Activated T-cell treated with anti-CD3 and anti-CD28 coated beads for 24 hours (primary cell): Measurements from ENCODE around the gene DHRSX.
"Not testable (repeated sequence)": the region's sequence is repeated elsewhere in the genome, so short reads cannot be mapped to it uniquely, and the experiment has no call there.

Experiments
- DNase-seq: peaks from one replicate; pipeline ENCODE4 v3.0.0-alpha.2; 2020; ENCODE audit warnings: low read depth

DHRSX gene

DNA sequence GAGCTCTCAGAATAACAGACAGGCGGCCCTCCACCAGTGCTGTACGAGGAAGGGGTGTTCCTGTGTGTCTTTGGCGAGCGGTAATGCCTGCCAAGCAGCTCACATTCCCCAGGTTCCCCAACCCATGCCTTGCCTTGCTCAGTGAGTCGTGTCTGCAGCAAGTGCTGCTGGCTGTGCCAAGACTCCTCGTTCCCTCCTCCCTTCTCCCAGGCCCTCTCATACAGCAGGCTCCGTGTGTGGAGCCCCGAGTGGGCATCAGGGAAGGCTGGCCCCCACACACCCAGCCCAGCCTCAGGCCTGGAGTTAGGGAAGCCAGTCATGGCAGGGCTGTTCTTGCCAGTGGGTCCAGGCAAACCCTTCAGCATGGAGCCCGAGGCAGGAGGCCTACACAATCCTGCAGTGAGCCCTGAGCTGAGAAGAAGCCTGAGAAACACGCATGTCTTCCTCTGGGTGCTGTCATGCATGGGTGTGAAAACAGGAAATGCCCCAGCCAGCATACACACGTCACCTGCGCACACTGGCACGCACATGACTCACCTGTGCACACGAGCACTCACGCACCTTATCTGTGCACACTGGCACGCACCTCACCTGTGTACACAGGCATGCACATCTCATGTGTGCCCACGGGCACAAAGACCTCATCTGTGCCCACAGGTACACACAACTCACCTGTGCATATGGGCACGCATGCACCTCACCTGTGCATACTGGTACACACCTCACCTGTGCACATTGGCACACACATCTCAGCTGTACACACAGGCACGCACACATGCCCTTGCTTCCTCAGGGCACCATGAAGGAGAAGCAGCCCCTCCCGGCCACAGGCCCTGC, 238.7 kb downstream of the DHRSX start:
- no peak for DNase-seq

DNA sequence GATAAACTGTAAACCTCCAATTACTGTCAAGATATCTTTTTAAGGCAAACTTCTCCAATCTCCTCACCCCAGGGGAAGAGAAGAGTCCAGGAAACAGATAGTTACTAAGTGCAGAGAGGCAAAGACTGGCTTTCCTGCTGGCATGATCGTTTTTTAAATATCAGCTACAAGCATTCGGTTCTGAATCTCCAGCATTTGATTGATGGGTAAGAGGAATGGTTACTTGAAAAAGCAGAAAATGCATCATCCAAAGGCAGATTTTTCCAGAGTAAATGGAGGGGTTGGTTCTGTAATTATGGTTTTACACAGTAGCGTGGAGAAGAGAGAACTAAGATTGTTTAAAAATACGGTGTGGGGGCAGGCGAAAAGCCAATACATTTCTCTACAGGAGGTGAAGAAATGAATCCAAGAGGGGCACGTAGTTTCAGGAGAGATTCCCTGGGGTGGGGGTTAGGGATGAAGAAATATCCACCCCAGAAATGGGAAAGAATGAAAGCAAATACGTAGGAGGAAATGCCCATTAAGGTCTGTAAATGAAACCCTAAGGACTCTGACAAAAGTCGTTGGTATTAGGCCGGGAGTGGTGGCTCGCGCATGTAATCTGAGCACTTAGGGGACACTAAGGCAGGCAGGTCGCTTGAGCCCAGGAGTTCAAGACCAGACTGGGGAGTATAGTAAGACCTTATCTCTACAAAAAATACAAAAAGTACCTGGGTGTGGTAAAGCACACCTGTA, 248.3 kb downstream of the DHRSX start:
- no peak for DNase-seq

DNA sequence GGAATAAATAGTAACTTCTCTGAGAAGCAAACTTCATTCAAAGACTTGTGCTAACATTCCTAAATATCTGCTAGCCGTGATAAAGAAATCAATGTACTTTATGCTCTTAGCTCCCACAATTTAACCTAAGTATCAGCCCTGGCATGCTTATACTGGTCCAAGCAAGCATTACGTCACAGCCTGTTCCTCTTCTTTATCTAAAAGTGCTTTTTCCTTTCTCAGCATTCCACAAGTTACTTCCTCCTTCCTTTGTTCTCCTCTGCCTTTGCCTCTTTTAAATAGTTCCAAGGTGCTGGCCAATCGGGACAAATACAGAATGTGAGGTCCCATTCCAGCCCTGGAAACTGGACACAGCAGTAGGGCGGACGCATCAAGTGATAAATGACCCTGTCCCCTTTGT, 249.6 kb downstream of the DHRSX start:
- no peak for DNase-seq

DNA sequence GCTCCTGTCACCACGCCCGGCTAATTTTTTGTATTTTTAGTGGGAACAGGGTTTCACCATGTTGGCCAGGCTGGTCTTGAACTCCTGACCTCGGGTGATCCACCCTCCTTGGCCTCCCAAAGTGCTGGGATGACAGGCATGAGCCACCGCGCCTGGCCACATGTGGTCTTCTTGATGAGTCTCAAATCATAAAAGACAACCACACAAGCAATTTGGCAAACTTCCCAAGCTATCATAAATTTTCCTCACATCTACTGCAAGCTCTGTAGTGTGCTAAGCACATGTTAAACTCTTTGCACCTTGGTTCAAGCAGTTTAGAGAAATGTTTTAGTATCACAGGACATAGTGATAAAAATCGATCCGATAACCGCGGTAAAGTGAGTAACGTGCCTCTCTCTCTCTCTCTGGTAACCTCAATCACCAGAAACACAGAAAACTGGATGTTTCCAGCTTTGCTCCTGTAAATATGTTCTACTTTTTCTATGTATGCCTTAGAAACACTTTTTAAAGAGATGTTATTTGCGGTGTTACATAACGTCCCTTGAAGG, 256.8 kb downstream of the DHRSX start:
- no peak for DNase-seq

DNA sequence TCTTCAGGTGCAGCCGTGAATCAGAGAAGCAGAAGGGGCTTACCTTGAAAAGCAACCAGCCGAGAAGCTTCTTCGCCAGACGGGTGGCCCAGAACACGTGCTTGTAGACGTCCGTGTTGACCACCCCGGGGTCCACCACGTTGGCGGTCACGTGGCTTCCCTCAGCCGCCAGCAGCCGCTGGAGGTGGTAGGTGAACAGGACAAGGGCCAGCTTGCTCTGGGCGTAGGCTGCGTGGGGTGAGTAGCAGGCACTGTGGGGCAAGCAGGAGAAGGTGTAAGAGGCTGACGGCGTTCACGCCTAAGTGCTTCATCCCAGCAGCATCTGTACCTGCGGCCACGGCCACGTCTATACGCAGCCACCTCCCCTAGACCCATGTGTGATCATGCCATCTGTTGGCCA, 257.8 kb downstream of the DHRSX start:
- DNase-seq = no peak

DNA sequence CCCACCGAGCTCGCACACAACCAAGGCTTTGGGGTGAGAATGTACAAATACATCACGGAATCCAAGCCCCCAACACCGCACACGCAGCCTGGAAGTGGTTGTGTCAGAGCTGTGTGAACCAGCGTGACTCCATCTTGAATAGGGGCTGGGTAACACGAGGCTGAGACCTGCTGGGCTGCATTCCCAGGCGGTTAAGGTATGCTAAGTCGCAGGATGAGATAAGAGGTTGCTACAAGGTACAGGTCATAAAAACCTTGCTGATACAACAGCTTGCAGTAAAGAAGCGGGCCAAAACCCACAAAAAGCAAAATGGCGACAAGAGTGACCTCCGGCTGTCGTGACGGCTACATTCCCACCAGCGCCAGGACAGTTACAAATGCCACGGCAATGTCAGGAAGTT, 258.4 kb downstream of the DHRSX start:
- DNase-seq = no peak

DNA sequence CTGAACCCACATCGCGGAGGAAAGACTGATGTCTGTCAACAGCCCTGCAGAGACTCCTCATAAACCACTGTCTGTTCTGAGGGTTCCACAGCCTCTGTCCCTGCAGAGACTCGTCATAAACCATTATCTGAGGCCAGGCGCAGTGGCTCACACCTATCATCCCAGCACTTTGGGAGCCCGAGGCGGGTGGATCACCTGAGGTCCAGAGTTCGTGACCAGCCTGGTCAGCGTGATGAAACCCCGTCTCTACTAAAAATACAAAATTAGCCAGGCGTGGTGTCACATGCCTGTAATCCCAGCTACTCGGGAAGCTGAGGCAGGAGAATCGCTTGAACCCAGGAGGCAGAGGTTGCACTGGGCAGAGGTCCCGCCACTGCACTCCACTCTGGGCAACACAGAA, 259.3 kb downstream of the DHRSX start:
- DNase-seq = not testable (repeated sequence)

DNA sequence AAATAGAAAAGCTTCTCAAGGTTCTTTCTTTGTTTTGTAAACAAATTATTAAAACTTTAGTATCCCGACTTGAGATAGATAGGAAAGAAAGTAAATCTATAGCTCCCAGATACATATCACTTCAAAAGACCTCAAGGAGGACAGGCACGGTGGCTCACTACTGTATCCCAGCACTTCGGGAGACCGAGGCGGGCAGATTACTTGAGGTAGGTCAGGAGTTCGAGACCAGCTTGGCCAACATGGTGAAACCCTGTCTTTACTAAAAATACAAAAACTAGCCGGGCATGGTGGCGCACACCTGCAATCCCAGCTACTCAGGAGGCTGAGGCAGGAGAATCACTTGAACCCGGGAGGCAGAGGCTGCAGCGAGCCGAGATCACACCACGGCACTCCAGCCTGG, 260.0 kb downstream of the DHRSX start:
- not testable (repeated sequence) for DNase-seq

DNA sequence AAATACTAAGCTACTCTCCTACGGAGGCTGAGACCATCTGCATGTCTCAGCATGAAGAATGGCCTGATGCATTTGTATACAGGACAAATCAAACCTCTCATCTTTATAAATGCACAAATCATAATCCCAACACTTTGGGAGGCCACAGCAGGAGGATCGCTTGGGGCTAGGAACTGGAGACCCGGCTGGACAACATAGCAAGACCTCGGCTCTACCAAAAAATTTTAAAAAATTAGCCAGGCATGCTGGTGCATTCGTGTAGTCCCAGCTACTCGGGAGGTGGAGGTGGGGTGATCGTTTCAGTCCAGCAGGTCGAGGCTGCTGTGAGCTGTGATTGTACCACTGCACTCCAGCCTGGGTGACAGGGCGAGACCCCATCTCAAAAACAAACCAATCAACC, 262.8 kb downstream of the DHRSX start:
- no peak for DNase-seq

DNA sequence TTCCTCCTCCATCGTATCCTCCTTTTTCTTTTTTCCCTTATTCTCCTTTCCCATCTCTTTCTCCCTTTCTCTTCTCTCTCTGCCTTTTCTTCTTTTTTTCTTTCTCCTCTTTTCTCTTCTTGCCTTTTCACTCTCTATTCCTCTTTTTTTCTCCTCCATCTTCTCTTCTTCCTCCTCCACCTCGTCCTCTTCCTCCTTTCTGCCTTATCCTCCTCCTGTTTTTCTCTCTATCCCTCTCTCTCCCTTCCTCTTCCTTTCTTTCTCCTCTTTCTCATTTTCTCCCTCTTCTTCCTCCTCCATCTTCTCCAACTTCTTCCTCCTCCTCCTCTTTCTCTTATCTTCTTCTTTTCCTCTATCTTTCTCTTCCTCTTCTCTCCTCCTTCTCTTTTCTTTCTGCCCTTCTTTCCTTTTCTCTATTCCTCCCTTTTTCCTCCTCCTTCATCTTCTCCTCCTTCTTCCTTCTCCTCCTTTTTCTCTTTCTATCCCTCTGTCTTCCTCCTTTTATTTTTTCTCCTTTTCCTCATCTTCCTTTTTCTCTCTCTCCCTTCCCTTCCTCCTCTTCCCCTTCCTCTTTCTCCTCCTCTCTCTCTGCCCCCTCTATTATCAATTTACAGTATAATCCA, 269.1 kb downstream of the DHRSX start:
- DNase-seq = no peak

DNA sequence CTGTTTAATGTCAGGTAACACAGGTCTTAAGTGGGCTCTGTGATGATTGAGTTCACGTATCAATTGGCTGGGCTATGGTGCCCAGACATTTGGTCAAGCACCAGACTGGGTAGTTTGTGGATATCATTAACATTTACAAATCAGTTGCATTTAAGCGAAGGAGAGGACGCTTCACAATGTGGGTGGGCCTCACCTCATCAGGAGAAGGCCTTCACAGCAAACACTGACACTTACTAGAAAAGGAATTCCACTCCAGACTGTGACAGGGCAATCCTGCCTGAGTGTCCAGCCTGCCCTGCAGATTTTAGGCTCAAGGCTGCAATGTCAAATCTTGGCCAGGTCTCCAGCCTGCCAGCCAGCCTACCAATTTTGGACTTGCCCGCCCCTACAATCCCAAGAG, 270.3 kb downstream of the DHRSX start:
- no peak for DNase-seq

DNA sequence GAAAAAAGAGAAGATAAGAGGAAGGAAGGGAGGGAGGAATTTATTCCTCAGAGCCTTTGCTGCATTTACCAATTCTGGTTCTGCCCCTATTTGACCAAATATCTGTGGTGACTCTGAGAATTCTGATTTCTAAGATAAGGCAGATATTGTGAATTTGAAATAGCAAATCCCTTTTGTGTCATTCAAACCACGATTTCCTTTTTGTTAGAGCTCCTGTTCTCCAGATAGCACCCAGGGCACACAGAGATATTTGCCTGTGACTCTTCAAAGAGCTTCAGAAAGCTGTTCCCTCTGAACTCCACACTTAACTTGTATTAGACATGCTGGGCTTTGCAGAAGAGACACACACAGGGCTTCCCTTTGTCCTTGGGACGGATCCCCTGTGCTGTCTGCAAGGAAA, 272.2 kb downstream of the DHRSX start:
- no peak for DNase-seq

DNA sequence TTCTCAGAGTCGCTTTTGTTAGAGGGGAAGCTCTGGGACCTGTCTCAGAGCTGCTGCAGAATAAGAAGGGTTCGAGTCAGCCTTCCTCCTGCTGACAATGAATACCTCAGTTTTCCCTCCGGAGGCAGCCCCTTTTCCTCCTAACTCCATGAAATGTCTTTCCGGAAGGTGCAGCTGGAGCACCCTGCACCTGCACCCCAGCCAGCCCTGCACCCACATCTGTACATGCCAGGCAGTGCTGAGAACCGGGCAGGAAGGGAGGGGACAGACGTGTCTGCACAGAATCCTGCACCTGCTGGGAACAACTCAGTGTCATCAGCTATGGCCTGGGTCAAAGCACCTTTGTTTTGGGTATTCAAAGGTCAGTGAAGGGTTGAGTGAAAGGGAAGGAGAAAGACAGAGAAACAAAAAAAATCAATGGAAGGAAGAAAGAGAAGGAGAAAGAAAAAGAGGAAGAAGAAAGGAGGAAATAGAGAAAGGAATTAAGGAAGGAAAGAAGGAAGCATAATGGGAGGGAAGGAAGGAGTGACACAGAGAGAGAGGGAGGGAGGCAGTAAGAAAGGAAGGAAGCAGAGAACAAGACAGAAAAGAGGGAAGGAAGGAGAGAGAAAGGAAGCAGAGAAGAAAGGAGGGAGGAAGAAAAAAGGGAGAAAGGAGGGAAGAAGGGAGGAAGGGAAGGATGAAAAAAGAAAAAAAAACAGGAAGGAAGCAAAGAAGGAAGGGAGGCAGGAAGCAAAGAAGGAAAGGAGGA, 273.7 kb downstream of the DHRSX start:
- DNase-seq = no peak

DNA sequence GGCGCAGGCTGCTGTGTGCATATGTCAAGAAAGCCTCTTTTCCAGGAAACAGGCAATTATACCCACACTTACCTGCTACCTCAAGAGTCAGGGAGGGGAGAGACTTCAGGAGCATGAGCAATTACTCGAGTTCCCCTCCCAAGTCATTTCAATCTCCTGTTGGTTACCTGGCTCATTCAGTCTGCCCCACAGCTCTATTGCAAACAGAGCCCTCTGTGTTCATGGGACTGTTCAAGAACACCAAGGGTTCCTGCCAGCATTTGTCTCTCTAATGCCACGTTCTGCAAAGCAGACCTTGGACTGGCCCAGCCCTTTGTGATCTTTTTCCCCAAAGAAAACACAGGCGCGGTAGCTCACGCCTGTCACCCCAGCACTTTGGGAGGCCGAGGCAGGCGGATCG, 274.6 kb downstream of the DHRSX start:
- DNase-seq = no peak

DNA sequence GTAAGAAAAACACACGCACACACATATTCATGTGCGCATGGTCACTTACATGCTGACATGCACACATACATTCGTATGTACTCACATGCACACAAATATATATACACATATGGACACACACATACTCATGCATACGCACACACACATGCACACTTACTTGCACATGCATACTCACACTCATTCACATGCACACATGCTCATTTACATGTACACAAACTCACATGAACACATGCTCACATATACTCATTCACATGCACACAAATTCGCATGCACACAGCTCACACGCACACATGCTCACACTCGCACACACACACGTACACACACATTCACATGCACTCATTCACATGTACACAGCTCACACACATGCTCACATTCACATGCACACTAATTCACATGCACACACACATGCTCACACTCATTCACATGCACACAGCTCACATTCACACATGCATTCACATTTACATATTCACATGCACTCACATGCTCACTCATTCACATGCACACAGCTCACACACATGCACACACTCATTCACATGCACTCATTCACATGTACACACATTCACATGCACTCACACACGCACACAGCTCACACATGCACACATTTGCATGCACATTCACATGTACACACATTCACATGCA, 276.1 kb downstream of the DHRSX start:
- DNase-seq = no peak

DNA sequence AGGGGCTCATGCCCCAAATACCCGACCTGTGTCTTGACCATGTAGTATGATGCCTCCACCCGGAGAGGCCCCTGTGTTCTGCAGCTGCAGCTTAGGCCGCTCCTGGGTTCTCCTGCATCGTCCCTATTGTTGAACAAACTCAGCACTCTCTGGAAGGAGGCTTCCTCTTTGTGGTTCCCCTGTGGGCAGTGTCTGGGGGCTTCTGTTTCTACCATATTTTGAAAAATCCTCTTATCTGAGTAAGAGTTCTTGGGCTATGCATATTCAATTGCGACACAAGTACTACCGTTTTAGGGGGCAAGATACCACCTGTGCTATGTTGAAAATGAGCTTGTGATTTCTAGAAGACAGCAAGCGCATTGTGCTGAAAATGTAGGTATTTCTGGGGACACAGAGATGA, 276.6 kb downstream of the DHRSX start:
- no peak for DNase-seq

DNA sequence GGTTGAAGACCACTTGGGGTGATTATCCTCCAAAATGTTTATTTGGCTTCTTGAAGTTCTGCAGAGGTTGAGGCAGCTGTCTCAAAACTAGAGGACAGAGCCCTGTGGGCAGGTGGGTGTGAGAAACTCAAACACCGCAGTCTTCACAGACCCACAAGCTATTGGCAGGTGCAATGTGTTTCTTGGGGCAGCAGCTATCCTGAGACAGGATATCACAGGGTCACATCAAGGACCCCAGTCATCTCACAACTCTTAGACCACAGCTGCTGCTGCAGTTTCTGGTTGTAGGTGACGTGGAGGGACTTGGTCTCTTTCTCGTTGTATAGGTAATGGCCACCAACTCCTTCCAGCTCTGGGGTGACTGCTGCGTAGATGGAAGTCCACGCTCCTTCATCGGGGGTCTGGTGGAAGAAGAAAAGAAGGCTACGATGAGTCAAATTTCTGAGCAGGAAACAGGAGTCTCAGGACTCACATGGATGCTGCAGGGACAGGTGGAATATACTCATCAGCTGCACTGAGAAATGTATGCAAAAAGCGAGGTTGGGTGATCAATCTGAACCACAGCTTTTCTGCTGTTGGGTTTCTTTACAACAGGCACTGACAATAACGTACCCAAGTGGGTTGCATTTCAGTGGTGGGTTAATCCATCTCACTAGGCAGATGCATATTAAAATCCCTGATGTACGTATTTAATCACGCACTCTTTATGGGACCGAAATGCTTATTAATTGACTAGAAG, 279.8 kb downstream of the DHRSX start:
- DNase-seq = no peak

DNA sequence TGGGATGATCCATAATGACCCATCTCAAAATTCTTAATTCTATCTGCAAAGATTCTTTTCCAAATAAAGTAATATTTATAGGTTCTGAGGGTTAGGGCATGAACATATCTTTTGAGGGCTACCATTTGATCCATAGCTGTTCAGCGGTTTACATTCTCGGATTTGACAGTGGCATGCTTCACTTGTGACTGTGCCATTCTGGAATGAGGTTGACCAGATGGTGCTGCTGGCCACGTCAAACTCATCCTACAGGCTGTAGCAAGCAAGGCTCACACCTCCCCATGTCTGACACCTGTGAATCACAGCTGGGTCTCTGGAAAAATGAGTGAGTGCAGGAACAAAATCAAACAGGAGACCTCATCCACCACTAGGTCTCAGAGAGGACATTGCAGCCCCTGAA, 280.5 kb downstream of the DHRSX start:
- DNase-seq = no peak

DNA sequence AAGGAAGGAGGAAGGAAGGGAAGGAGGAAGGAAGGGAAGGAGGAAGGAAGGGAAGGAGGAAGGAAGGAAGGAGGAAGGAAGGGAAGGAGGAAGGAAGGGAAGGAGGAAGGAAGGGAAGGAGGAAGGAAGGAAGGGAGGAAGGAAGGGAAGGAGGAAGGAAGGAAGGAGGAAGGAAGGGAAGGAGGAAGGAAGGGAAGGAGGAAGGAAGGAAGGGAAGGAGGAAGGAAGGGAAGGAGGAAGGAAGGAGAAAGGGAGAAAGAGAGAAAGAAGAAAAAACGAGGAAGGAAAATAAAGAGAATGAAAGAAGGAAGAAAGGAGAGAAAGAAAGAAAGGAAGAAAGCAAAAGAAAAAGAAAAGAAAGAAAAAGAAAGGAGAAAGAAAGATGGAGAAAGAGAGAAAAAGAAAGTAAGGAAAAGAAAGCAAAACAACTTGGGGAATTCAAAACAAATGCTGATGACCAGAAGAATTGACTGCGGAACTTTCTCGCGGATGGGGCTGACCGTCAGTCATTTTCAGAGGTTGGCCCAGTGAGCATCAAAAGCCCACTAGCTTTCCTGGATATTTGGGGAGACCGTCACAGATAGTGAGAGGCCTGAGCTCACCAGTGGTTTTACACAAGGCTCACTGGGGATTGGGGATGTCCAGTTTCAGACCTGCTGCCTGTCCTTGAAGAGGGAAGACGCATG, 286.5 kb downstream of the DHRSX start:
- not testable (repeated sequence) for DNase-seq

DNA sequence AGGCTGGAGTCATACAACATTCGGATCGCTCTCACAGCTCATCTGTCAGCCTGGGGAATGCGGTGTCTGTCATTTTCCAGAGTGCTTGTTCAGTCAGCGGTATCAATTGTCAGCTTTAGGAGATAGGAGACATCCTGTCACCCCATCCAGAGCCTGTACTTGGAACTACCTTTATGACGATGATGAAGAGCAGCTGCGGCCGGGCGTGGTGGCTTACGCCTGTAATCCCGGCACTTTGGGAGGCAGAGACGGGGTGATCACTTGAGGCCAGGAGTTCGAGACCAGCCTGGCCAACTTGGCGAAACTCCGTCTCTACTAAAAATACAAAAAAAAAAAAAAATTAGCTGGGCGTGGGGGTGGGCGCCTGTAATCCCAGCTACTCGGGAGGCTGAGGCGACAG, 289.1 kb downstream of the DHRSX start:
- not testable (repeated sequence) for DNase-seq
